ENCODE measurements around the gene AFTPH. TPM values are rescaled to one million over a fixed set of nuclear protein-coding genes. Genes with fewer than 3 reads are reported as not detected.

Gene AFTPH
- total RNA-seq, 1 experiment from 2014 or later = 40.5 TPM

DNA sequence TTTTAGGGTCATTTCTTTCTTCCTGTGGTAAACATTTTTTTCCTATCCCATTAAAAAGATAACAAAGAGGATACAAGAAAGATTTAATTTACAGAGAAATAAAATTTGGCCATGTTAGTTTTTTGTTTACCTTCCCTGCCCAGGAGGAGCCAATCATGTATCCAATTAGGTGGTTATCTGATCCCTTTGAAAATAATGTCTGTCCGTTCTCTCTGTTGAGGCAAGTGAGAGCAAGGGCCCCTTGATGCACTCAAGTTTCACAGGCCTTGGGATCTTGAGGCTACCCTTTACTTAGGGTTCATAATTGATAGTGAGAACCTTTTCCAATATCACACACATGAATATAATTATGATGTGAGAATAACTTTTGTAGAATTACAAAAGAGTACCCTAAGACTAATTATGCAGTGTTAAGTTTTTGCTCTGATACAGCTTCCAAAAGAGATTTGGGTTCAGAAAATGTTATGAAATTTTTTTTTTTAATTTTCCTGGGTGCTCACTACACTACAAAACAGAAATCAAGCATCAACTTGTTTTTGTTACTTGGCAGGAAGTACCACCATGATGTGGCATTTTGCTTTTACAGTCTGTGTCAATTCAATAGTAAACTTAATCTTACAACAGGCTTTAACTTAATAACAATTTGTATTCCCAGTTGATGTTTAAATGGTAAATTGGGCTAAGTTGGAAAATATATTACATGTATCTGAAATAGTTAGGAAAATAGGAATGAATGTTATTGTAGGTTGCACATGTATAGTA is 42.0 kb downstream of the AFTPH start:
- H3F3A ChIP-seq (ENCODE audit: insufficient read depth, low read depth) = peaks cover 8% of the 10 kb centered on the region; the same call in 1 of the 2 replicates
- H3K27me3 ChIP-seq (ENCODE audit: insufficient read depth, low read depth) = no peaks in the 10 kb centered on the region
- no peaks in the 10 kb centered on the region for H3K9me3 ChIP-seq (ENCODE audit: insufficient read depth, low read depth)
- no peak overlapping the region for H3K4me2 ChIP-seq
- no peak overlapping the region for H3K27ac ChIP-seq
- H3K4me3 ChIP-seq = no peak overlapping the region
- H2AFZ ChIP-seq = no peak overlapping the region
- H3K9me2 ChIP-seq (ENCODE audit: insufficient read depth) = no peaks in the 10 kb centered on the region
- peaks cover 20% of the 10 kb centered on the region for H3K79me2 ChIP-seq (ENCODE audit: low read depth)
- BruUV-seq (replicated peaks) = no TSS peak
- no peaks in the 10 kb centered on the region for H3K4me1 ChIP-seq (replicated peaks; ENCODE audit: insufficient read depth)
- peaks cover 12% of the 10 kb centered on the region; the same call in 1 of the 2 replicates for H3K36me3 ChIP-seq (ENCODE audit: low read depth)
- peaks cover 3% of the 10 kb centered on the region; the same call in 1 of the 2 replicates for H4K20me1 ChIP-seq (ENCODE audit: insufficient read depth)
- CTCF ChIA-PET = interaction anchor here (0.6 to 1.0 kb wide), 3 partner anchors 43 to 294 kb away, joined by 3 to 5 read pairs (median 3); no protein-coding TSS in a partner anchor
- DNase-seq = no peak
- POLR2A ChIA-PET (ENCODE audit: unreplicated experiment) = no interaction called here
- intact Hi-C loops (cut with micrococcal nuclease; ENCODE audit: unreplicated experiment) = no loop called here
- TF ChIP-seq EZH2 (IDR thresholded peaks at IDR 0.05; ENCODE audit: low read depth) = no peak
- no peak for TF ChIP-seq CTCF (conservative IDR thresholded peaks at IDR 0.05)

DNA sequence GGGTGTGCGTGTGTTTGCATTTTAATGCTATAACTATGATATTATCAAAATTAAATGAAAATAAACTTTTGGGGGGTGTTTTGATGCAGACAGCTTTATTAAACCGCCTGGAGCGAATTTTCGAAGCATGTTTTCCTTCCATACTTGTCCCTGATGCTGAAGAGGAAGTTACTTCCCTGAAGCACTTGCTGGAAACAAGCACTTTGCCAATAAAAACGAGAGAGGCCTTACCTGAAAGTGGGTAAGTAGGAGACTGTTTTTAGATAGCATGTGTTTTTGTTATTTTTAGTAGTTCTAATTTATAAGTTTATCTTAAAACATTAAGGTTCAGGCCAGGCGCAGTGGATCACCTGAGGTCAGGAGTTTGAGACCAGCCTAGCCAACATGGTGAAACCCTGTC is 43.3 kb downstream of the AFTPH start:
- Histone ChIP-seq H4K20me1 (ENCODE audit: insufficient read depth) (peaks cover 3% of the 10 kb centered on the region; the same call in 1 of the 2 replicates), H3K9me2 (ENCODE audit: insufficient read depth) (no peaks in the 10 kb centered on the region), H3F3A (ENCODE audit: insufficient read depth, low read depth) (no peaks in the 10 kb centered on the region), H3K4me3 (no peak overlapping the region), H2AFZ (no peak overlapping the region), H3K4me2 (no peak overlapping the region), H3K9me3 (ENCODE audit: insufficient read depth, low read depth) (no peaks in the 10 kb centered on the region), H3K27me3 (ENCODE audit: insufficient read depth, low read depth) (no peaks in the 10 kb centered on the region), H3K36me3 (ENCODE audit: low read depth) (peaks cover 21% of the 10 kb centered on the region; the same call in 1 of the 2 replicates), H3K27ac (no peak overlapping the region), H3K79me2 (ENCODE audit: low read depth) (peaks cover 18% of the 10 kb centered on the region), H3K4me1 (replicated peaks; ENCODE audit: insufficient read depth) (no peaks in the 10 kb centered on the region)
- TF ChIP-seq CTCF (conservative IDR thresholded peaks at IDR 0.05) (no peak), EZH2 (IDR thresholded peaks at IDR 0.05; ENCODE audit: low read depth) (no peak)
- POLR2A ChIA-PET (ENCODE audit: unreplicated experiment) = interaction anchor here (0.6 kb wide), 1 partner anchor 532 kb away, joined by 10 read pairs; no protein-coding TSS in a partner anchor
- CTCF ChIA-PET = no interaction called here
- no TSS peak for BruUV-seq (replicated peaks)
- DNase-seq = no peak
- intact Hi-C loops (cut with micrococcal nuclease; ENCODE audit: unreplicated experiment) = no loop called here

DNA sequence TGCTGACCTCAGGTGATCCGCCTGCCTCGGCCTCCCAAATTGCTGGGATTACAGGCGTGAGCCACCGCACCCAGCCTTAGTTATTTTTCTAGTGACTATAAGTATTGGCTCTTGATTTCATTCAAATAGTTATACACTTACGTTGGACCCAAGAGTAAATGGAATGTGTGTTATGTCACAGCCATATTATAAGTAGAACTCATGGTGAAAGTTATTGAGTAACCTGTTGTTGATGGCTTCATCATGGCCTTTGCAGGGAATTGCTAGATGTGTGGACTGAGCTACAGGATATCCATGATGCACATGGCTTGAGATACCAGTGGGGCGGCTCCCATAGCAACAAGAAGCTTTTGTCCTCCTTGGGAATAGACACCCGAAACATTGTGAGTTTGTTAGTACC is 44.7 kb downstream of the AFTPH start:
- intact Hi-C loops (cut with micrococcal nuclease; ENCODE audit: unreplicated experiment) = no loop called here
- Histone ChIP-seq H3K36me3 (ENCODE audit: low read depth) (peaks cover 25% of the 10 kb centered on the region; the same call in 1 of the 2 replicates), H3K9me3 (ENCODE audit: insufficient read depth, low read depth) (no peaks in the 10 kb centered on the region), H3K9me2 (ENCODE audit: insufficient read depth) (no peaks in the 10 kb centered on the region), H3K4me2 (no peak overlapping the region), H3F3A (ENCODE audit: insufficient read depth, low read depth) (no peaks in the 10 kb centered on the region; the same call in 1 of the 2 replicates), H3K27me3 (ENCODE audit: insufficient read depth, low read depth) (no peaks in the 10 kb centered on the region), H2AFZ (no peak overlapping the region), H3K79me2 (ENCODE audit: low read depth) (peaks cover 5% of the 10 kb centered on the region; the same call in 1 of the 2 replicates), H3K4me1 (replicated peaks; ENCODE audit: insufficient read depth) (no peaks in the 10 kb centered on the region), H4K20me1 (ENCODE audit: insufficient read depth) (no peaks in the 10 kb centered on the region; the same call in 1 of the 2 replicates), H3K27ac (no peak overlapping the region), H3K4me3 (no peak overlapping the region)
- CTCF ChIA-PET = no interaction called here
- no TSS peak for BruUV-seq (replicated peaks)
- no peak for TF ChIP-seq CTCF (conservative IDR thresholded peaks at IDR 0.05)
- TF ChIP-seq EZH2 (IDR thresholded peaks at IDR 0.05; ENCODE audit: low read depth) = no peak
- DNase-seq = no peak
- POLR2A ChIA-PET (ENCODE audit: unreplicated experiment) = no interaction called here
